GM18873 (cell line): Measurements from ENCODE around the gene CASK.
A peak's percentile ranks its signal among the peaks of the same experiment; 100 is the strongest.

ENCODE experiments used
- ATAC-seq: cut with Tn5 transposase; IDR thresholded peaks from one replicate; pipeline ENCODE4 v1.9.1; 2021; ENCODE audit warnings: mild to moderate bottlenecking, moderate library complexity, moderate number of reproducible peaks; ENCODE audit not compliant: unreplicated experiment, low FRiP score

The CASK gene, protein sequence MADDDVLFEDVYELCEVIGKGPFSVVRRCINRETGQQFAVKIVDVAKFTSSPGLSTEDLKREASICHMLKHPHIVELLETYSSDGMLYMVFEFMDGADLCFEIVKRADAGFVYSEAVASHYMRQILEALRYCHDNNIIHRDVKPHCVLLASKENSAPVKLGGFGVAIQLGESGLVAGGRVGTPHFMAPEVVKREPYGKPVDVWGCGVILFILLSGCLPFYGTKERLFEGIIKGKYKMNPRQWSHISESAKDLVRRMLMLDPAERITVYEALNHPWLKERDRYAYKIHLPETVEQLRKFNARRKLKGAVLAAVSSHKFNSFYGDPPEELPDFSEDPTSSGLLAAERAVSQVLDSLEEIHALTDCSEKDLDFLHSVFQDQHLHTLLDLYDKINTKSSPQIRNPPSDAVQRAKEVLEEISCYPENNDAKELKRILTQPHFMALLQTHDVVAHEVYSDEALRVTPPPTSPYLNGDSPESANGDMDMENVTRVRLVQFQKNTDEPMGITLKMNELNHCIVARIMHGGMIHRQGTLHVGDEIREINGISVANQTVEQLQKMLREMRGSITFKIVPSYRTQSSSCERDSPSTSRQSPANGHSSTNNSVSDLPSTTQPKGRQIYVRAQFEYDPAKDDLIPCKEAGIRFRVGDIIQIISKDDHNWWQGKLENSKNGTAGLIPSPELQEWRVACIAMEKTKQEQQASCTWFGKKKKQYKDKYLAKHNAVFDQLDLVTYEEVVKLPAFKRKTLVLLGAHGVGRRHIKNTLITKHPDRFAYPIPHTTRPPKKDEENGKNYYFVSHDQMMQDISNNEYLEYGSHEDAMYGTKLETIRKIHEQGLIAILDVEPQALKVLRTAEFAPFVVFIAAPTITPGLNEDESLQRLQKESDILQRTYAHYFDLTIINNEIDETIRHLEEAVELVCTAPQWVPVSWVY

DNA sequence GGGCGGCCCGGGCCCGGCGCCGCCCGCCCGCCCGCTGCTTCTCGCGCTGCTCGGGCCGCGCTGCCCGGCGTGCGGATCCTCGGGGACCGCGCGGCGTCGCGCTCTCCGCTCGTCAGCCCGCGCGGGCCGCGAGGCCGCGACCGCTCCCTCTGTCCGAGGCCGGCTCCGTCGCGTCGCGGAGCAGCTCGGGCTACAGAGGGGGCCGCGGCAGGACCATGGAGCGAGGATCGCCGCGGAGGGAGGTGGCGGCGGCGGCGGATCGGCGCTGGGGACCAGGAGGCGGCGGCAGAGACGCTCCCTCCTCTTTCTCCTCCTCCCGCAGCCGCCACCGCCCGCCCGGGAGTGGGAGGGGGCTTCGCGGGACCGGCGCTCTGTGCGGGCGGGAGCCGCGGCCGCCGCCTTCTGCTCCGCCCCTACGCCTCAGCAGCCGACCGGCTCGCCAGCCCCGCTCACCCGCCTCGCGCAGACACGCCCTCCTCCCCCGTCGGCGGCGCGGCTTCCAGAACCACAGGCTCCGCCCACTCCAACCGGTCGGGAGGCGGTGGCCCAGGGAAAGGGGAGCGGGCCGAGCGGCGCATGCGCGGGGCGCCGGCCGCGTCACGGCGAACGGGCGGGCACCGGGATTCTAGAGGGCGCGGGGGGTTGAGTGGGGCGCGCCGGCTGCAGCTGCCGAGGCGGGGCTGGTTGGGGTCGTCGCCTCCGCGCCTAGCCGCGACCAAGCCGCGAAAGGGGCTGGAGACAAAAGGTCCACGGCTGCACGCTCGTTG lies at the start of gene CASK:
CASK (minus strand) TSS at position 344 of the 767 bp plus-strand sequence. CDS start 566 bp downstream, outside the sequence.
- peak; percentile 72 for ATAC-seq

DNA sequence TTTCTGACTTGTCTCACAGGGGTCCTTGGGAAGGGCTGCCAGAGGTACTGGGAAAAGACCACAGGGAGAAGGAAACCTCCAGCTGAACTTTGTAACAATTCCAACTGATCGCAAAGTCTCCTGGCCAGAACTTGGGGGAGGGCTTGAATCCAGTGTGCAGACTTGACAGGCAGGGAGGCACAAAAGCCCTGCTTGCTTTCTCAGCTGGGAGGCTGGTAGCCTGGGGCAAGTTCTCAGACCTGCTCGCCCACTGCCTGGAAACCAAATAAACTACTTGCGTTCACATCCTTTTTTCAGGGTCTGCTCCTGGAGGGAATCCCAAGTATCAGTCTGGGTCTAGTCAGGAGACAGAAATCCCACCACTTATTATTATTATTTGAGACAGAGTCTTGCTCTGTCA lies 48.0 kb upstream of the CASK start:
- ATAC-seq, result no peak

DNA sequence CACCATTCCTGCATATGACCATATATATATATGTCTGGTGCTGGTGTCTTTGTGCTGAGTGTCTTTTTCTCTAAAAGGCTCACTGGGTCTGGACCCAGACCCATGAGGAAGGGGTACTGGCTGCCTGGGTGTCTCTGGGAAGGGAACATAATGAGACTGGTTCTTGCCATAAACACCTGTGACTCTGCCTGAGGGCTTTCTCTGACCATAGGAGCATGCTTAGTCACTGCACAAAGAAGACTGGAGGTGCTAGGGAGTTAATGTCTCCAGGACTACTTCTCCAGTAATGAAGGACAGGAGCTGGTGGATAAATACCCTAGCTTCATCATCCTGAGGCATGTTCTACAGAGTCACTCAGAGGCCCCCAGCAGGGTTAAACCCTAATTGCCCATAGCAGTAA lies 47.1 kb upstream of the CASK start:
- ATAC-seq, result no peak

DNA sequence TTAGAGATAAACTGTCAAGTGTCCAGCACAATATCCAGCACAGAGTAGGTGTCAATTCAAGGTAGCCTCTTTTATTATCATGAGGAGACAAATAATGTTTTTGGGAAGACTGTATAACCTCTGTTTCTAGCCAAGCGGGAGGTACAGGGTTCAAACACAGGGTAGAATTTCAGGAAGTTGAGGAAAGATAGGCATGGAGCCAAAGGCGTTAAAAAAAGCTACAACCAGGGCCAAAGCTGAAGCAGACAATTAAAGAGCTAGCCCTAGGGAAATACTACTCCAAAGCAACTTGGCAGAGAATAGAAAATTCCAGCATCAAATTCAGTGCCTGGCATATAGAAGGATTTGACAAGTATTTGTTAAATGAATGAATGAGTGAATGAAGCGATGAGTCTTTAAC lies 40.0 kb upstream of the CASK start:
- no peak for ATAC-seq

DNA sequence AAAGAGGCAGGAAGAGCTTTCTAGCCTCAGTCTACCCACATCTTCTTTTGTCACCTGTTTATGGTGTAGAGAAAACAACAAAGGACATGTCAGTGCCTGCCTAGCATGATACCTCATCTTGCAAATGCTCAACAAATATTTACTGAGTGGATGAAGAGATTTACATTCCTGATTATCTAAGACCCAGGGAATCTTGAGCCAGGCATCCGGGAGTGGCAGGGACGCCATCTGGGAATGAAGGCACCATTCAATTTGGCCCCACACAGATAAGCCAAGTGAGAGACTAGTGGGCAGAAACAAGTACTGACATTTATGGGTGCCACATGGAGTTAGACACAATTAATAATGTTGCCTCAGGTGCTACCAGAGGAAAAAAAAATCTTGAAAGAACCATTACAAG lies 36.8 kb upstream of the CASK start:
- ATAC-seq, result no peak

DNA sequence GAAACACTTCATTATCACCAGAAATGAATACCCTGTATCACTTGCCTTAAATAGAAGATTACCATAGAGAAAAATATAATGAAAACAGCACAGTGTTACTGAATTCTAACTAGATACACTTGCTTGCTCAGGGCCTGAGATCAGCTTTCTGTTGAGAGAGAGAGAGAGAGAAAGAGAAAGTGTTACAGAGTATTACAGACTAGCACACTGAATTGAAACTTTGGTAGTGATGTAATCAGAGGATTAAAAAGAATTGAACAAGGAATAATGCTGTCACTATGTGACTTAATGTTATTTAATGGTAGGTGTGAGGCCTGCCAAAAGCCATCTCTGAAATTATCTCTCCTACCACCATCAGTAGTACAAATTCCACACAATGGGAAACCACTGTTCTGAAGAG lies 35.5 kb upstream of the CASK start:
- ATAC-seq, result no peak

DNA sequence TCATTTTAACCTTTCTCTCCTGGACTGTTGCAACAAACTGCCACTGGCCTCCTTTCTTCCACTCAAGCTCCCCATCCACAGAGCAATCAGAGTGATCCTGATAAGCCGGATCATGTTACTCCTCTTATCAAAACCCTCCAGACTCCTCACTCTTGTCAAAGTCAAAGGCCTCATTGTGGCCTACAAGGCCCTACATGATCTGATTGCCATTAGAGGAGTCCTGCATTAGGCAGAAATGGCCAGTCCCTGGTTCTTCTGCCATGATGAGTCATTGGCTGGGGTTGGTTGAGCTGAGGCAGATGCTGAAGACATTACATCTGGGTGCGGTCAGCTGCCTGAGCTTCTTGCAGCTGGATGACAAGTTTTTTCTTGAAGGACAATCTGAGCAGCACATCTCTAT lies 32.7 kb upstream of the CASK start:
- no peak for ATAC-seq

DNA sequence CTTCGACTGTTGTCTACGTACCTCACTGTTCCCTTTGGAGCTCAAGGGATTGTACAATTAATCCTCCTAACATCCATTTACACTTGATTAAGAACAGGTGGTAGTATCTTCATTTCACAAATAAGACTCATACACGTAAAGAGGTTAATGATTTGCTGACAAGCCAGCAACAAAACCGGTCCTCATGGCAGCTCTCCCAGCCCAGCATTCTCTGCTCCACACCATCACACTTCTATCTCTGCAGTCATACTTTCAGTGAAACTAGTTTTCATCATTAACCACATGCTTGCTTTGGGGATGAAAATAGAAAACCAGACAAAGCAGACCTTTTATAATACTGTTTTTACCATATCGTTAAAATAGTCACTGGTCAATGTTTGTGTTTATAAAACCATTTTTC lies 28.7 kb upstream of the CASK start:
- no peak for ATAC-seq

DNA sequence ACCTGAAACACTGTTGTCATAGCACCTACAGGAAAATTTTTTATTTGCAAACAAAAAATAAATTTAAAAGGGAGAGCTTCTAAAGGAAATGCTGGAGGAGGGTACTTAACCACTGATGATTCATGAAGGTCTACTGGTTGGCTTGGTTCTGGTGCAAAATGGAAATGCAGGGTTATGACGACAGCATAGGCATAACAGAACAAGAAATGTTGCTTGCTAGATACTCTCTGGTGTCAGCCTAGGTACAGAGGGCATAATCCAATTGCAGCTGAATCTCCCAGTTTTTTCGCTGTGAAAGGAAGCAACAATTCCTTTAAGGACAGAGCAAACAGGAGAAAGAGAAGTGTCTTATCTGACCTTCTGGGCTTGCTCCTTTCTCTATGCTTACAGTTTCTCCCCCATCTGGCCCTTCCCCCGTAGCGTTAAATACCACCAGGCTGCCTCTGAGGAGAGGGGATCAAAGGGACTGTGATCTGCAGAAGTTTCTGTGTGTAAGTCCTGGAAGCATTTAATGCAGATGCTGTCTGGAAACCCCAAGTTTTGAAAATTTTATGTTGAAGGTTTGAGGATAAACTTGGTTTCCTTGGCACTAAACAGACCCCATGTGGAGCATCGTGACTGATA lies 23.7 kb upstream of the CASK start:
- no peak for ATAC-seq

DNA sequence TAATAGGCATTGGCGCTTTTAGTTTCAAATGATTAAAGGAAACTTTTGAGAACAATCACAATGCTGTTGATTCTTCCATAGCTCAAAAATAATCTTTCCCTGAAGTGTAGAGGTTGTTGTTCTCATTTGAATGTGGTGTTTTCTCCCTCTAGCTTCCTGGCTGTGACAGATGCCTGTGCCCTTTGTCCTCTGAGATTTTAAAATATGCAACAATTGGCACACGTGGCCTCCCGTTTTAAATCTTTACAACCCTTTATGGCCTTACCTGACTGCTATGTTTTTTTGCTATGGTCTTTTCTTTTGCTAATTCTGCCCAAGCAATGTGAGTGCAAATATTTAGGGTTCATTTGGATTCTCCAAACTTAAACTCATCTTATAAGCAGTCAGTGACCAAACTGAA lies 22.9 kb upstream of the CASK start:
- ATAC-seq, result no peak

DNA sequence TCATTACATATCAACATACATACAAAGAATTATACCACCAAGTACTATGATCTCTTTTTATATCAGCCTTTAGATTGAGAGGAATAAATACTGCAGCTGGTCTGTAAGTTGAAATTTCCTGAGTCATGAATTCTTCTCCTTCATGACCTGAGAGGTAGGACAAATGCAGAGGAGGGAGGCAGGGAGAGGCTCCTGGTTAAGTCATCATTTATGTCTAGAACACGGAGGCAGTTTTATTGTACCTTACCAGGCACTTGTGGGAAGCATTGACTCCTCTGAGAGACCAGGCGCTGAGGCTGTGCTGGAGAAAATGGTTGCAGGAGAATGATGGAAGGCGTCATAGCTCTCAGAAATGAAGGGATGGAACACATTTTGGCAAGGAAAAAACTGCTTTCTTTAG lies 12.5 kb upstream of the CASK start:
- no peak for ATAC-seq

DNA sequence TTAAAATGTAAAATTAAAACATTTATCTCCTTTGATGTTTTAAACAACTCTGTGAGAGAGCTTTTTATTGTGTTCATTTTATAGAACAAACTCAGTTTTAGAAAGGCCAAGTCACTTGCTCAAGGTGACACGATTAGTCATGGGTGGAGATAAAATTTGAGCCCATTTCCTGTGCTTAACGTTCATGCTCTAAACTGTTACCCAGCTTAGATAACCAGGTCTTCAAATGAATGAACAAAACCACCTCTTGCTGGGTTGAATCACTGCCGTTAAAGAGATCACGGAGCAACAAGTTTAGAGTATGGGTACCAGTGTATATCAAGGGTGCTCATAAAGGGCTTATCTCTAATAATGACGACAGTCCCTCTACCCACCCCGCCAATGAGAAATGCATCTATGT lies 10.2 kb upstream of the CASK start:
- no peak for ATAC-seq

DNA sequence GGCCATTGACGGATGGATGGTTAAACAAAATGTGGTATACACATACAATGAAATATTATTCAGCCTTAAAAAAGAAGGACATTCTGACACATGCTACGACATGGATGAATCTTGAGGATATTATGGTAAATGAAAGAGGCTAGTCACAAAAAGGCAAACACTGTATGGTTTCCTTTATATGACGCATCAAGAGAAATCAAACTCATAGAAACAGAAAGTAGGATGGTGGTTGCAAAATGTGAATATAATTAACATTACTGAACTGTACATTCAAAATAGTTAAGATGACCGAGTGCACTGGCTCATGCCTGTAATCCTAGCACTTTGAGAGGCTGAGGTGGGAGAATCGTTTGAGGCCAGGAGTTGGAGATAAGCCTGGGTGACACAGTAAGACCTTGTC lies 9.5 kb upstream of the CASK start:
- ATAC-seq, result no peak

DNA sequence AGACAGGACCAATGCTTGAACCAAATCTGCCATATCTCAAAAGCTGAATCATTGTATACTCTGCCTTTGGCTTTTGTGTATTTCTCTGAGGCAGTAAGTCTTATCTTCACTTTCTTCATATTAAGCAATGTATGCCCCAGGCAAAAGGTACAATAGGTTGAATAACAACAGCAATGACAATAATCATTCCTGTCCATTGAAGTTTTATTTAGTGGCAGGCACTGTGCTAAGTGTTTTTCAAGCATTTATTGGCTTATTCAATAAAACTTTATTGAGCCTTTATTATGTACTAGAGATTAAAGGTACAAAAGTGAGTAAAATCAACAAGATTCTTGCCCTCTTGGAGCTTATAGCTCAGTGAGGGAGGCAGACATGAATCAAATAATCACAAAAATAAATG lies 8.2 kb upstream of the CASK start:
- no peak for ATAC-seq

DNA sequence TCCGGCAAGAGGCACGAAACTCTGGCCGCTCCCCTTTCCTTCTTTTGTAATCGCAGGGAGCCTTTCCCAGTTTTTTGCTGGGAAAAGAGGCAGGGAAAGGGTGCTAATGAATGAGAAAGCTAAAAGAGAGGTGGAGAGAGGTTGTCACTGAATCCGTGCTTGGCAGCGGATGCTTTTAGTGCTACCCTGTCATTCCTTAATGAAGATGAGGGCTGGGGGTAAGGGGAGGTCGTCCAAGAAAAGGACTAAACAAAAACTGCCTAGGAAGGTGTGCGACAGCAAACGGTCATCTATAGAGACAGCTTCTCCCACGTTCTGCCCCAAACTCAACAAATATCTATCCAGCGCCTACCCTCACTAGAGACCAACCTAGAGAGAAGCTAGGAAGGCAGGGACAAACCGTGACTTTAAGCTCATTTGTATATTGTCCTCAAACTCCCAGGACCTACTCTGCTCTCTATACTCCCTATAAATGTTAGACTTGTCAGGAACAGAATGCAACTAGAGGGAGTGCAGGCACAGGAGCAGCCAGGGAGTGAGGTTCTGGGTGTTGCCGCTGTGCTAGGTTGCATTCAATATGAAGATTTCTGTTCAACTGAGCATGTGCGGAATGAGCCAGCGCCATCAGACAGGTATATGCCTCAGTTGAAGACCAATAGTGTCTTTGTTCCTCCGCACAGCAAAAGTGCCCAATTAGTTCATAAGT lies 777 bp upstream of the CASK start:
- ATAC-seq, result no peak

DNA sequence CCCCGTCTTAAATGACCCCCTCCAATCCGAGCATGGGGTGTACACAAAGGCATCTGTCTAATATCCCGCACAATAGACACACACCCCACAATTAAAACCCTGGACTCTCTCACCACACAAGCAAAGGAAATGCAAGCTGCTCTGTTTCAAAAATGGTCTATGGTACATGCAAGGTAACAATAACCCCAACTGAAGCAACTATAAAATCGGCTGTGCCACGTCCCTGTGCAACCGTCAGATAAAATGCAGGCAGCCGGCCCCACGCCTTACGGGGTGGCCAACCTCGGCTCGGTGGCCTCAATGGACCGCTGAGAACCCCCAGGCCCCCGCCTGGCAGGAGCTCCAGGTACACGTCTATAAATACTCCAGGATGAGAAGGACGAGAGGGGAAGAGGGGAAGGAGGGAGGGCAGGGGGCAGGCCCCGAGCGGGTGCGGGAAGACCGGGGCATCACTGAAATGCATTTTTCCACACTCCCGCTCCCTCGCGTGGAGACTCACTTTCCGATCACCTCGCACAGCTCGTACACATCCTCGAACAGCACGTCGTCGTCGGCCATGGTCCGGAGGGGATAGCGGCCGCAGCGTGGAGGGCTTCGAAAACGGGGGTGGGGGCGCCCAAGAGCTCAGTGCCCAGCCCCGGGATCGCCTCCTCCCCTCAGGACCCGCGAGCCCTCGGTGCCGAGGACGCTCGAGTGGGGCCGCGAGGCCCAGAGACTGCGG lies 763 bp downstream of the CASK start:
- ATAC-seq, result no peak

DNA sequence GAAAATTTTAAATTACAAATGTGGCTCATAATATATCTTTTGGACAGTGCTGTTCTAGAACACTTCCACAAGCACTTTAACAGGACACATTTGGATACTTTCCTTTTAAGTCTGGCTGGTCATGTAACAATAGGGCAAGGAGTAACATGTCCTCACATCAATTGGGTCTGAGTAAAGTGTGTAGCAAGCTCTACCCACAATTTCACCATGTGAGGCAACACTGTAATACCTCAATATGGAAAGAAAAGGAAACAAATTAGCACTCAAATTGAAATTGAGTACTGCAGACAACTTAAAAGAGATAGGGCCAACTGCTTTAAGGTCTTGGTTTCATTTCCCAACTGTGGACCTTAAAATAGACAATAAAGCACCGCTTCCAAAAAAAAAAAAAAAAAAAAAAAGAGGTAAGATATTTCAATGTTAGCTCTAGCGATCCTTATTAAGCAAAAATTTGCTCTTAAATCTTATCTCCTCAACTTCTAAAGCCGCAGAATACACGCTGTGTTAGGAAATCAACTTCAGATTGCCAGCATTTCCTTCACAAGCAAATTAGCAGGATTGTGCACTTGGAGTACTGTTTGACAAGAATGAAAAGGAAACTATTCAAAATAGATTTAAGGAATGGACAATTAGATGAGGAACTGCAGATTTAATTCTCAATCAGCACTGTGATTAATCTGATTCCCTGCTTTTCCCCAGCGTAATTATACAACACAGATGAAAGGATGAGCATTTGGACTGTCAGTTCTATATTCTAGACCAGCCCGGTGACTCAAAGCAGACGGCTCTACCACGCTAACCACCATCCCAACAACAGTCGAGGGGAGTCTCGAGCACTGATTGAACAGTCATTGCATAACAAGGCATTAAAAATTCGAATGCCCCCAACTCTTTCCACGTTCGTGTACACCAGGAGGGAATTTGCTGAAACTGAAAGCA lies 1.6 kb downstream of the CASK start:
- ATAC-seq, result no peak

DNA sequence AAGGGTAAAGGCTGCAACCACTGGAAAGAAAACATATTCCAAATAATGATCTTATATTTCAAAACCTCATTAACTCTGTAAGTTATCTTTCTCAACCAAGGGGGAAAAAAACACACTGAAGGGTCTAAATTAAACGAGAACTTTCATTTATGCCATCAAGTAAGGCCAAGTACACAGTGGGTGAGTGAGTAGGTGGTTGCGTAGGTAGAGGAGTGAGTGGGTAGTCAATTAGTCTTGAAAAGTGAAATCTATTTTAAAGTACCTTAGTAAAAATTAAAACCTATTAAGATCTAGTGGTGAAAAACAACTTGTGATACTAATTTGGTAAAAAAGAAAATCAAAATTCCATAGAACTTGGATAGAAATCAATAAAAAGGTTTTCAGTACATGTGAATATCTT lies 3.5 kb downstream of the CASK start:
- no peak for ATAC-seq
